SJCRH30 (cell line): ENCODE results near the gene DRGX. TPM values are rescaled to one million over a fixed set of nuclear protein-coding genes. Genes with fewer than 3 reads are reported as not detected.

ENCODE experiments used
- DNase-seq, 2 experiments: peaks; one replicate each; pipeline ENCODE4 v3.0.0-alpha.2; 2015 to 2020
- H3K27ac ChIP-seq: fragments of 250-450 bp; sonication (Bioruptor Pico); 2 replicates; pipeline ENCODE4 v1.5.1; 2020; ENCODE audit warnings: mild to moderate bottlenecking, moderate library complexity
- H3K27me3 ChIP-seq: fragments of 250-450 bp; sonication (Bioruptor Pico); 2 replicates; pipeline ENCODE4 v1.5.1; 2020; ENCODE audit warnings: mild to moderate bottlenecking, moderate library complexity
- H3K36me3 ChIP-seq: fragments of 250-450 bp; sonication (Bioruptor Pico); 2 replicates; pipeline ENCODE4 v1.5.1; 2020; ENCODE audit warnings: mild to moderate bottlenecking, moderate library complexity
- H3K4me1 ChIP-seq: fragments of 250-450 bp; sonication (Bioruptor Pico); 2 replicates; pipeline ENCODE4 v1.5.1; 2020; ENCODE audit warnings: mild to moderate bottlenecking, moderate library complexity
- H3K4me3 ChIP-seq: fragments of 250-450 bp; sonication (Bioruptor Pico); 2 replicates; pipeline ENCODE4 v1.5.1; 2020; ENCODE audit warnings: mild to moderate bottlenecking, moderate library complexity
- H3K9me3 ChIP-seq: fragments of 250-450 bp; sonication (Bioruptor Pico); replicated peaks from 2 replicates; pipeline ENCODE4 v1.5.1; 2020; ENCODE audit warnings: mild to moderate bottlenecking, moderate library complexity
- total RNA-seq: library from RNA; depleted of rRNA; stranded (reverse); fragments of >200 nt; shearing (Covaris generic); gene quantifications from 2 replicates; pipeline ENCODE4 v1.2.3, GENCODE V29; 2014

Gene DRGX
- total RNA-seq, 1 experiment from 2014 or later, result 17.8 TPM

DNA sequence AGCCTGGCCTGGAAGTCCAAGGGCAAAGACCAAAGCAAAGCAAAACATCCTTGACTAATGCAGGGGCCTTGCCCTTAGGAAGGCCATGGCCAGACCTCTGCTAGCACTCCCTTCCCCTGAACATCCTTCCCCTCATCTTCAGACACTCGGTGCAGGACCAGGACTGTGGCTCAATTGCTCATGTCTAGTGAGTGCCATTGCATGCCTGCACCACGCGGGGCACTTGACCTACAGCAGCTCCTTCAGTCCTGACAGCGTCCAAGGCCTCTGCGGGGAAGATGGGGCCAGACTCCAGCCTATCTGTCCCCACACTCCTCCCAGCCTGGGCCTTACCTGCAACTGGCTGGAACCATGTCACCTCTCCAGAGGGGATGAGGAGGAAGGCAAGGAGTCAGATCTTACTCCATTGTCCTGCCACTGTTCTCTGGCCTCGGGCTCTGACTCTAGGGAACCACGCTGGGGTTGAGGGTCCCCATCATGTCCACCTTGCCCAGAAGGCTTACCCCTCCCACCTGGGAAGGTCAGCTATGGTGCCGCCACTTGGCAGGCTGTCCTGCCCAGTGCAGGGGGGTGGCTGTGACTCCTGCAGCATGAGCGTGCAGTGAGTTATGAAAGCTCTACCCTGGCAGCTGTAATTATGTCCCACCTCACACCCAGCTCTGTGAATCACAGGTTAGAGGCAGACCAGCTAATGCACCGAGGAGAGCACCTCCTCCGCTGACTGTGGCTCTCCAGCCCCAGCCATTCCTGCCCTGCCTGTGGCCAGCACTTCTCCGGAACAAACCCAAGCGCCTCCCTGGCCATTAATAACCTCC lies 16.1 kb downstream of the DRGX start:
- no peak for DNase-seq
- H3K36me3 ChIP-seq, result 0 out of 2 replicates have a peak, but pooled peaks cover 3% of the 10 kb centered on the region
- H3K27me3 ChIP-seq, result no peaks in the 10 kb centered on the region
- no peak overlapping the region for H3K27ac ChIP-seq
- no peaks in the 10 kb centered on the region for H3K4me1 ChIP-seq
- no peaks in the 10 kb centered on the region for H3K9me3 ChIP-seq
- H3K4me3 ChIP-seq, result no peak overlapping the region

- Histone ChIP-seq H3K4me1 (no peaks in the 10 kb centered on the region), H3K9me3 (no peaks in the 10 kb centered on the region), H3K4me3 (no peak overlapping the region), H3K27ac (no peak overlapping the region), H3K27me3 (no peaks in the 10 kb centered on the region), H3K36me3 (0 out of 2 replicates have a peak, but pooled peaks cover 3% of the 10 kb centered on the region)
- no peak for DNase-seq
Measured at GRCh38 chr10:49377256-49377655, 18.6 kb downstream of the DRGX start.

GRCh38 chr10:49375611-49376010 lies 20.3 kb downstream of the DRGX start:
- peaks cover 6% of the 10 kb centered on the region; the same call in 1 of the 2 replicates for H3K36me3 ChIP-seq
- no peak for DNase-seq
- H3K27me3 ChIP-seq, result no peaks in the 10 kb centered on the region
- H3K9me3 ChIP-seq, result no peaks in the 10 kb centered on the region
- no peak overlapping the region for H3K4me3 ChIP-seq
- H3K4me1 ChIP-seq, result no peaks in the 10 kb centered on the region
- H3K27ac ChIP-seq, result no peak overlapping the region

GRCh38 chr10:49374740-49375139 lies 21.1 kb downstream of the DRGX start:
- no peak overlapping the region for H3K27ac ChIP-seq
- DNase-seq, result no peak
- no peaks in the 10 kb centered on the region for H3K27me3 ChIP-seq
- peaks cover 6% of the 10 kb centered on the region; the same call in 1 of the 2 replicates for H3K36me3 ChIP-seq
- no peak overlapping the region for H3K4me3 ChIP-seq
- H3K4me1 ChIP-seq, result no peaks in the 10 kb centered on the region
- H3K9me3 ChIP-seq, result no peaks in the 10 kb centered on the region

DNA sequence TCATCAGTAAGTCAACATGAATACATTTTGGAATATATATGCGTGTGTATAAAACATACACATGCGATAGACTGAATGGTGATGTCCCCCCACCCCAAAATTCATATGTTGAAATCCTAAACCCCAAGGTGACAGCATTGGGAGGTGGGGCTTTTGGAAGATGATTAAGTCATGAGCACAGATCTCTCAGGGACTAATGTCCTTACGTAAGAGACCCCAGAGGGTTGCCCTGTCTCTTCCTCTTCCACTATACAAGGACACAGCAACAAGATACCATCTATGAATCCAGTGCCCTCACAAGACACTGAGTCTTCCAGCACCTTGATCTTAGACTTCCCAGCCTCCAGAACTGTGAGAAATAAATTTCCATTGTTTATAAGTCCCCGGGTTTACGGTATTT lies 22.5 kb downstream of the DRGX start:
- DNase-seq, result no peak
- Histone ChIP-seq H3K9me3 (no peaks in the 10 kb centered on the region), H3K4me3 (no peak overlapping the region), H3K4me1 (no peaks in the 10 kb centered on the region; the same call in 1 of the 2 replicates), H3K27me3 (no peaks in the 10 kb centered on the region), H3K27ac (no peak overlapping the region), H3K36me3 (peaks cover 6% of the 10 kb centered on the region; the same call in 1 of the 2 replicates)

DNA sequence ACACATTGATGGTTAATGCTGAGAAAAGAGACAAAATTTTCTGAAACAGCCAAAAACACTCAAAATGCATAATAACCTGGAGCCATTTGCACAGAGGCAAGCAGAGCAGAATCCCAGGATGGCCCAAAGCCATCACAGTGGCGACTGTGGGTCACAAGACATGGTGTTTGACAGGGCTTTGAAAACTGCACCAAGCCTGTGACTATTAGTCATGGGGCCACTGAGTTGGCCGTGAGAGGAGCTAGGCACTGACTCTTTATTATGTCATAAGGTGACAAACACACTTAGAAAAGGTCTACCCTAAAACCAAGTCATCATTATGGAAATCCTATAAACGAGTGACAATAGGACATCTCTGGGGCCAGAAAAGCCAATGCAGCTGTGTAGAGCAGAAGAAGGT lies 23.9 kb downstream of the DRGX start:
- no peaks in the 10 kb centered on the region; the same call in 1 of the 2 replicates for H3K4me1 ChIP-seq
- H3K4me3 ChIP-seq, result no peak overlapping the region
- peaks cover 3% of the 10 kb centered on the region; the same call in 1 of the 2 replicates for H3K36me3 ChIP-seq
- no peaks in the 10 kb centered on the region for H3K9me3 ChIP-seq
- DNase-seq, result no peak
- H3K27me3 ChIP-seq, result no peaks in the 10 kb centered on the region
- no peak overlapping the region for H3K27ac ChIP-seq

DNA sequence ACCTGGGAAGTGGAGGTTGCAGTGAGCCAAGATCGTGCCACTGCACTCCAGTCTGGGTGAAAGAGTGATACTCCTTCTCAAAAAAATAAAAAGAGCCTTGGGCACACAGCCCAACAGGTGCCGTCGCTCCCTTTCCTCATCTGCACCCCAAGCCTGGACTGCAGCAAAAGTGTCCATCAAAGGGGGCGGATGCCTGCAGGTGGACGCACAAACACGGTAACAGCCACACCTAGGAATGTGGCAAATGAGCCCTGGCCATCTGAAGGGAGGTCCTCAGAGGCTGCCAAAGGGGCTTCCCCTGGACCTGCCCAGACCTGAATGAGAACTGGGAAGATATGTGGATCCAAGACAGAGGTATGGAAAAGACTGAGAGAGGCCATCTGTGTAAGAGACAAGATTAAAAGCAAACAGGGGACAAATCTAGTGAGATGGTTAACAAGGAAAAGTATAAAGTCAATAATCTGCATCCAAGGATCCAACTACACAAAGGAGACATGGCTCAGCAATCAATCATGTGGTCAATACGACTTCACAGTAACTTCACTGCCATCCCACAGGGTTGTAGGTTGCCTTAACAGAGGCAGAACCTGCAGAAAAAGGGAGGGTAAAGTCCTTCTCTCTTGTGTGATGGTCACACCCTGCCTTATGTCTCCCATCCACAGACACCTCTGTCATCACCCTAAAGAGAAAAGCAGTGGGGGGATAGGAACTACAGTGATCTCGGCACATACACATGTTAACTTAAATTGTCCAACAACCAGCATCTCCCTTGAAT lies 25.4 kb downstream of the DRGX start:
- Histone ChIP-seq H3K4me1 (no peaks in the 10 kb centered on the region; the same call in 1 of the 2 replicates), H3K36me3 (peaks cover 6% of the 10 kb centered on the region; the same call in 1 of the 2 replicates), H3K27me3 (no peaks in the 10 kb centered on the region), H3K4me3 (no peak overlapping the region), H3K9me3 (no peaks in the 10 kb centered on the region), H3K27ac (no peak overlapping the region)
- no peak for DNase-seq

DNA sequence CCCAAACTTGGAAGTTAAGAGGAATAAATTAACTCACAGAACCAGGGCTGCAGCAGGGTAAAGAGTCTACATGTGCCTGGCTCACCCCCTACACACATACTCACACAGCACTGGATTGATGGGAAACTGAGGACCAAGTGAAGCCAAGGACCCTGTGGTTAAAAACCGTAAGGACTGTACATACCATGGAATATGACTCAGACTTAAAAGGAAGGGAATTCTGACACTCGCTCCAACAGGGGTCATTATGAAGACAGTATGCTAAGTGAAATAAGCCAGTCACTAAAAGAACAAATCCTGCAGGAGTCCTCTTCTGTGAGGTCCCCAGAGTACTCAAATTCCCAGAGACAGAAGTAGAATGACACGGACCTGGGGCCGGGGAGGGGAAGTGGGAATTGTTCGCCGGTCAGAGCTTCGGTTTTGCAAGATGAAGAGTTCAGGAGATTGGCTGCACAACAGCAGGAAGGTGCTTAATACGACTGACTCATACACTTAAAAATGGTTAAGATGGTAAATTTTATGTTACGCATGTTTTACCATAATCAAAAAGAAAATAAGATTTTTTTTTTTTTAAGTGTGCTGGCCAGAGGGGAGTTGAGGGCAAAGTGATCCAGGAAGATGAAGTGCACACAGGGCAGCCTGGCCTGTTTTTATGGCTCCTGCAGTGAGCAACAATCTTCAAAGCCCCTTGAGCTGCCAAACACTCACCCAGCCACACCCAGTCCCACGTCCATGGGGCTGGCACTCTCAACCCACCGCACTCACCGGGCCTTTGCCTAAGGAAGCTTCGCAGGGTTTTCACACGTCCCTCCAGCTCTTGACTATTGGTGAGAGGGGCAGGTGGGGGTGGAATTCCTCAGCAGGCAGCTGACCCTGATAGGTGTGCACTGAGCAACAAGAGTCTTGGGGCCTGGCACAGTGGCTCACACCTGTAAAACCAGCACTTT lies 26.4 kb downstream of the DRGX start:
- no peak for DNase-seq
- no peak overlapping the region for H3K4me3 ChIP-seq
- no peak overlapping the region for H3K27ac ChIP-seq

GRCh38 chr10:49368256-49368655 lies 27.6 kb downstream of the DRGX start:
- H3K36me3 ChIP-seq, result peaks cover 6% of the 10 kb centered on the region; the same call in 1 of the 2 replicates
- no peaks in the 10 kb centered on the region for H3K27me3 ChIP-seq
- H3K4me1 ChIP-seq, result no peaks in the 10 kb centered on the region; the same call in 1 of the 2 replicates
- no peak overlapping the region for H3K27ac ChIP-seq
- no peaks in the 10 kb centered on the region for H3K9me3 ChIP-seq
- no peak for DNase-seq
- no peak overlapping the region for H3K4me3 ChIP-seq

More for the DNA sequence above, 26.4 kb downstream of the DRGX start:
- Histone ChIP-seq H3K9me3 (no peaks in the 10 kb centered on the region), H3K36me3 (peaks cover 6% of the 10 kb centered on the region; the same call in 1 of the 2 replicates), H3K4me1 (no peaks in the 10 kb centered on the region; the same call in 1 of the 2 replicates), H3K27me3 (no peaks in the 10 kb centered on the region)

- Histone ChIP-seq H3K9me3 (no peaks in the 10 kb centered on the region), H3K27me3 (no peaks in the 10 kb centered on the region), H3K4me3 (no peak overlapping the region), H3K27ac (no peak overlapping the region), H3K4me1 (no peaks in the 10 kb centered on the region; the same call in 1 of the 2 replicates), H3K36me3 (peaks cover 6% of the 10 kb centered on the region; the same call in 1 of the 2 replicates)
- no peak for DNase-seq
Measured at GRCh38 chr10:49367600-49367999, 28.3 kb downstream of the DRGX start.

DNA sequence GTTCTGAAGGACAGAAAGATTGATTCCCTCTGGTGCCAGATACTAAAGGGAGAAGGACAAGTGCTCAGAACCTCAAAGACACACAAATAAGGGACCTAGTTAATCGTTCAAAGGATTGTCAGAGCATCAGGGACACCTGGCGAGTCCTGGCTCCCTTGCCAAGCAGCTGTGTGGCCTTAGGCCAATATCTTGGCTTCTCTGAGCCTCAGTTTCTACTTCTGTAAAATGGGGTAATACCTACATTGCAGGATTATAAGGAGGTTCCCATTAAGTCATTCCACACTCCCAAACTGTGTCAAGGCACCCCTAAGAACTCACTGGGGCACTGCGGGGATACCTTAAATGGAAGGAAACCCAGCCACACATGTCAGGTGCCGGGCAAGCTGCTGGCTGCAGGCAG lies 29.4 kb downstream of the DRGX start:
- H3K27me3 ChIP-seq, result no peaks in the 10 kb centered on the region
- DNase-seq, result no peak
- peaks cover 9% of the 10 kb centered on the region for H3K4me1 ChIP-seq
- H3K4me3 ChIP-seq, result no peak overlapping the region
- H3K9me3 ChIP-seq, result no peaks in the 10 kb centered on the region
- H3K36me3 ChIP-seq, result peaks cover 6% of the 10 kb centered on the region; the same call in 1 of the 2 replicates
- no peak overlapping the region for H3K27ac ChIP-seq

GRCh38 chr10:49365675-49366415 lies 30.0 kb downstream of the DRGX start:
- no peak overlapping the region for H3K4me3 ChIP-seq
- no peak for DNase-seq
- no peaks in the 10 kb centered on the region for H3K27me3 ChIP-seq
- H3K36me3 ChIP-seq, result peaks cover 6% of the 10 kb centered on the region; the same call in 1 of the 2 replicates
- no peaks in the 10 kb centered on the region for H3K9me3 ChIP-seq
- H3K4me1 ChIP-seq, result peaks cover 15% of the 10 kb centered on the region
- H3K27ac ChIP-seq, result no peak overlapping the region

DNA sequence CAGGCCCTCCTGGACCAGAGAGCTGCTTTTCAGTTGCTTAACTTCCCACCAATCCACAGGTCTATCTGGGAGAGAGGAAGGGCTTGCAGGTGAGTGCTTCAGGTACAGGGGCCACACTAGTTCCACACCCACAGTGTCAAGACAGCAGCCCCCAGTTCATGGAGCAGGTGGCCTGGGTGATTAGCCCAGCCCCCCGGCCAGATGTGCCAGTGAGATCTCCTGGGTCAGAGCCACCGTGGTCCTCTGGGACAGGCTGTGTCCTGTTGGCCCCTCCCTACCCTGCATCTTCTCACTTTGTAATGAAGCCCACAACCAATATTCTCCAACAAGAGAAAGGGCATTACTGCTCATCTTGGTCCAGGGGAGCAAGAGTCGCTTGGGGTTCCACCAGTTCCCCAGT lies 30.6 kb downstream of the DRGX start:
- Histone ChIP-seq H3K4me1 (peaks cover 20% of the 10 kb centered on the region), H3K4me3 (no peak overlapping the region), H3K9me3 (no peaks in the 10 kb centered on the region), H3K27ac (no peak overlapping the region), H3K27me3 (no peaks in the 10 kb centered on the region), H3K36me3 (peaks cover 3% of the 10 kb centered on the region; the same call in 1 of the 2 replicates)
- DNase-seq, result no peak
